K562 (cell line): Measurements from ENCODE around the gene TMEM260. TPM values are rescaled to one million over a fixed set of nuclear protein-coding genes. Genes with fewer than 3 reads are reported as not detected.

Source experiments
- ATAC-seq: fragments of 200-7000 bp; cut with Tn5 transposase; 3 replicates; pipeline ENCODE4 v1.9.1; 2020; ENCODE audit warnings: moderate library complexity
- BruUV-seq: library from RNA; stranded (reverse); fragments of 400-500 nt; replicated peaks from 2 replicates; lab custom pipeline; 2021; lab: Mats Ljungman, UMichigan
- CTCF ChIA-PET: fragments of 300-600 bp; formaldehyde crosslinking; extraction: SDS; loops from one replicate; lab custom pipeline; 2021; ENCODE audit warnings: low intra/inter-chr PET ratio; lab: Yijun Ruan, JAX
- POLR2A ChIA-PET: fragments of 300-600, 350-650 bp; sonication (Branson Sonifier 250); formaldehyde crosslinking; extraction: SDS; loops from one replicate; lab custom pipeline; 2021; ENCODE audit warnings: antibody characterized with exemption, inconsistent platforms; lab: Yijun Ruan, JAX
- DNase-seq, 4 experiments: peaks; one replicate each; pipeline versions ENCODE4 v3.0.0 to v3.0.0-alpha.2; 2011 to 2018; ENCODE audit warnings: low spot score in 3 of 4, mixed read lengths in 3 of 4; ENCODE audit errors: extremely low read depth in 1 of 4
- FAIRE-seq: peaks from 2 replicates; lab custom pipeline; 2011; peaks lifted over from hg19 to GRCh38; lab: Jason Lieb, UNC
- H2AFZ ChIP-seq: 2 replicates; pipeline ENCODE4 v1.6.0; 2011; ENCODE audit warnings: low read depth, low read length, control low read depth, inconsistent platforms
- H3K27ac ChIP-seq: fragments of 200-600 bp; 3 replicates; pipeline ENCODE4 v1.8.0; 2011; ENCODE audit warnings: low read depth, mild to moderate bottlenecking, control low read depth, inconsistent platforms, low read length, moderate library complexity, mixed read lengths; ENCODE audit errors: extremely low read depth
- H3K27me3 ChIP-seq, 2 experiments: fragments of 300-600 bp in 1 of 2; 2 replicates in 1 of 2; 3 replicates in 1 of 2; pipeline versions ENCODE4 v1.6.0 to v1.8.0; 2011; ENCODE audit warnings: inconsistent platforms in 2 of 2, low read length in 2 of 2, mild to moderate bottlenecking in 1 of 2, mixed read lengths in 1 of 2, moderate library complexity in 1 of 2; ENCODE audit not compliant: control insufficient read depth in 2 of 2, insufficient read depth in 2 of 2
- H3K36me3 ChIP-seq: fragments of 300-600 bp; 3 replicates; pipeline ENCODE4 v1.8.0; 2011; ENCODE audit warnings: mild to moderate bottlenecking, low read length, inconsistent platforms; ENCODE audit not compliant: control insufficient read depth, insufficient read depth
- H3K4me1 ChIP-seq, 2 experiments: fragments of 200-600 bp in 1 of 2; replicated peaks in 1 of 2; 2 replicates in 1 of 2; 3 replicates in 1 of 2; pipeline versions ENCODE4 v1.5.1 to v1.8.0; 2011; ENCODE audit warnings: inconsistent platforms in 2 of 2, low read length in 2 of 2, mild to moderate bottlenecking in 1 of 2, mixed read lengths in 1 of 2, moderate library complexity in 1 of 2; ENCODE audit not compliant: control insufficient read depth in 2 of 2, insufficient read depth in 2 of 2
- H3K4me2 ChIP-seq: 2 replicates; pipeline ENCODE4 v1.6.1; 2011; ENCODE audit warnings: low read length, control low read depth, inconsistent platforms, mixed read lengths; ENCODE audit not compliant: insufficient read depth
- H3K4me3 ChIP-seq: fragments of 200-600 bp; sonication (generic), shearing (Covaris generic); 2 replicates; pipeline ENCODE4 v1.5.1; 2016; ENCODE audit warnings: control low read depth, inconsistent platforms
- H3K79me2 ChIP-seq: fragments of 200-600 bp; 3 replicates; pipeline ENCODE4 v1.8.0; 2011; ENCODE audit warnings: low read length, inconsistent platforms; ENCODE audit not compliant: control insufficient read depth, insufficient read depth
- H3K9ac ChIP-seq, 2 experiments: 2 replicates each; pipeline versions ENCODE4 v1.6.0 to v1.6.1; 2011; ENCODE audit warnings: low read depth in 2 of 2, low read length in 2 of 2, control low read depth in 1 of 2, inconsistent platforms in 1 of 2, mild to moderate bottlenecking in 1 of 2, mixed read lengths in 1 of 2; ENCODE audit not compliant: insufficient read depth in 1 of 2
- H3K9me1 ChIP-seq: one replicate; pipeline ENCODE4 v1.6.0; 2011; ENCODE audit warnings: inconsistent platforms, mild to moderate bottlenecking, low read length, moderate library complexity; ENCODE audit not compliant: control insufficient read depth, insufficient read depth
- H3K9me3 ChIP-seq: replicated peaks from 2 replicates; pipeline ENCODE4 v1.5.1; 2011; ENCODE audit warnings: low read depth, low read length, inconsistent platforms; ENCODE audit not compliant: control insufficient read depth, insufficient read depth
- H4K20me1 ChIP-seq: replicated peaks from 2 replicates; pipeline ENCODE4 v1.6.1; 2011; ENCODE audit warnings: low read length, inconsistent platforms, mixed read lengths; ENCODE audit not compliant: control insufficient read depth, insufficient read depth
- CBFA2T2 ChIP-seq: fragments of 450-650 bp; conservative IDR thresholded peaks from 2 replicates; pipeline ENCODE4 v1.6.1; 2017; ENCODE audit warnings: mild to moderate bottlenecking
- CBFA2T3 ChIP-seq: fragments of 450-650 bp; IDR thresholded peaks from 2 replicates; pipeline ENCODE4 v1.6.1; 2017
- KDM1A ChIP-seq, 2 experiments: fragments of 450-650 bp; IDR thresholded peaks; 2 replicates each; pipeline ENCODE4 v1.6.1; 2016; ENCODE audit warnings: mild to moderate bottlenecking in 2 of 2
- PRDM10 ChIP-seq: fragments of 450-650 bp; IDR thresholded peaks from 2 replicates; pipeline ENCODE4 v1.6.1; 2018; ENCODE audit not compliant: partially characterized antibody
- RBM15 ChIP-seq: fragments of 200-400 bp; formaldehyde crosslinking; IDR thresholded peaks from 2 replicates; pipeline ENCODE4 v1.6.1; 2018; ENCODE audit warnings: mild to moderate bottlenecking, low read length, moderate library complexity; ENCODE audit not compliant: insufficient read depth
- RBM17 ChIP-seq: fragments of 200-400 bp; formaldehyde crosslinking; IDR thresholded peaks from 2 replicates; pipeline ENCODE4 v1.6.1; 2017; ENCODE audit warnings: low read depth, mild to moderate bottlenecking, low read length, borderline replicate concordance
- RCOR1 ChIP-seq, 2 experiments: IDR thresholded peaks; 2 replicates each; pipeline ENCODE4 v1.6.1; 2012; ENCODE audit warnings: low read depth in 2 of 2, low read length in 2 of 2, borderline replicate concordance in 1 of 2, improper control_type of control experiment in 1 of 2
- TAF7 ChIP-seq: fragments of 450-650 bp; IDR thresholded peaks from 2 replicates; pipeline ENCODE4 v1.6.1; 2016; ENCODE audit warnings: missing genetic modification characterization, missing compliant biosample characterization
- TEAD4 ChIP-seq, 2 experiments: sonication (generic) in 1 of 2; formaldehyde crosslinking in 1 of 2; IDR thresholded peaks; 2 replicates each; pipeline versions ENCODE4 v1.6.1 to v1.8.0; 2012 to 2022; ENCODE audit warnings: borderline replicate concordance in 1 of 2, inconsistent platforms in 1 of 2, low read length in 1 of 2, mild to moderate bottlenecking in 1 of 2, missing genetic modification reagents in 1 of 2
- ZNF57 ChIP-seq: fragments of 450-650 bp; formaldehyde crosslinking; IDR thresholded peaks from 2 replicates; pipeline ENCODE4 v1.4.0; 2020; ENCODE audit warnings: mild to moderate bottlenecking, moderate library complexity
- WGBS: fragments of 100-300 bp; shearing (Covaris generic); methylation state at CpG from one replicate; pipeline ENCODE4 v1.1.6; 2016; ENCODE audit warnings: low coverage, mixed read lengths; ENCODE audit not compliant: insufficient coverage; ENCODE audit errors: missing lambda C conversion rate; 5-methylcytosine and 5-hydroxymethylcytosine counted together
- in situ Hi-C: fragments of 300-500 bp; cut with MboI; formaldehyde crosslinking; loops from 4 replicates; pipeline ENCODE4 v1.15.0; 2018; ENCODE audit warnings: inconsistent platforms, mixed read lengths
- intact Hi-C: fragments of 100-400 bp; cut with micrococcal nuclease; formaldehyde crosslinking; loops from 2 replicates; pipeline ENCODE4 v1.14.2; 2022
- polyA plus RNA-seq, 8 experiments: library from polyadenylated mRNA; depleted of rRNA in 4 of 8; stranded (reverse) in 5 of 8; unstranded in 3 of 8; fragments of >200 nt; fragmentation: Nextera tagmentation in 2 of 8; fragmentation: Illumina TruSeq in 1 of 8; extraction: Ambion mirVana in 2 of 8; extraction: Trizol in 1 of 8; gene quantifications; 2 replicates each; pipeline versions ENCODE4 v1.2.1 to v1.2.3, GENCODE V29; 2011 to 2014; ENCODE audit warnings: inconsistent platforms in 1 of 8, missing spikeins in 1 of 8
- total RNA-seq, 7 experiments: library from RNA; depleted of rRNA in 6 of 7; stranded (reverse); fragments of >200 nt in 6 of 7; fragmentation: Illumina TruSeq in 2 of 7; extraction: Trizol in 2 of 7; gene quantifications; 2 replicates each; pipeline versions ENCODE4 v1.2.1 to v1.2.3, GENCODE V29; 2011 to 2021; ENCODE audit warnings: low replicate concordance in 1 of 7
- TF ChIP-seq, protein P1 (sequence below): fragments of 250-450 bp; sonication (Bioruptor Pico); IDR thresholded peaks from 2 replicates; pipeline ENCODE4 v1.8.0; 2021; ENCODE audit warnings: borderline replicate concordance, mild to moderate bottlenecking, moderate library complexity; ENCODE audit not compliant: poor library complexity, severe bottlenecking

TMEM260 gene
- total and polyA plus RNA-seq, 9 of the 15 experiments (the other 6 are each of a cell fraction or from before 2014, with no cell fraction given): 2.2 to 9.4 (median 6.0) TPM

DNA sequence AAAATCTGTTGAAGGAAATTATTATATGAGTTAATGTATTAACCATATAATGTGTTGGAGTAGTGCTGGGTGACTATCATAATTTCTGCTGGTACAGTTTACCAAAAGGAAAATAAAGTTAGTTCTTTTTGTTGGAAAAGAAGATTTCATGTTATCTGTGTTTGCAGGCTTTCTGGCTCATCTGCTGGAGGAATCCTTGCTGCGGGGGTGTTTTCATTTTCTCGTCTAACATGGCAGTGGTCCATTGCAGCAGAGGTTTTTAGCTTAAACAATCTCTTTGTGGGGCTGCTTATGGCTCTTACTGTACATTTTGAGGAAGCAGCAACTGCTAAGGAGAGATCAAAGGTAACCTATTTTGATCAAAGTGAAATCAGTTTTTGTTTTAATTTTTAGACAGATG is 24.1 kb downstream of the TMEM260 start:
- Histone ChIP-seq H3K9ac (no peak overlapping the region), H3K36me3 (peaks cover 6% of the 10 kb centered on the region; the same call in 1 of the 3 replicates), H3K27me3 (no peaks in the 10 kb centered on the region), H2AFZ (no peak overlapping the region), H3K27ac (no peak overlapping the region), H3K4me2 (no peak overlapping the region), H3K79me2 (no peaks in the 10 kb centered on the region), H3K4me3 (no peak overlapping the region), H3K4me1 (no peaks in the 10 kb centered on the region; a peak in 1 of 5 replicates), H3K9me3 (no peaks in the 10 kb centered on the region), H4K20me1 (no peaks in the 10 kb centered on the region), H3K9me1 (no peaks in the 10 kb centered on the region)
- no TSS peak for BruUV-seq
- FAIRE-seq: peak; percentile 61
- peak in 2 of 4 experiments; percentile 12 to 27 for DNase-seq
- WGBS: 11% methylated on average over 2 of the region's 2 CpGs
- peak; percentile 51; the same call in 1 of the 3 replicates for ATAC-seq
- CTCF ChIA-PET: no interaction called here
- intact Hi-C loops (no loop called here), in situ Hi-C loops (no loop called here)
- POLR2A ChIA-PET: interaction anchor here (0.6 to 1.5 kb wide), 3 partner anchors 13 to 704 kb away, joined by 3 to 5 read pairs (median 3); no protein-coding TSS in a partner anchor
- TF ChIP-seq CBFA2T2 (peak; percentile 14; the same call in 1 of the 2 replicates), CBFA2T3 (peak; percentile 62), ZNF57 (no peak), TAF7 (tag) (no peak), RBM17 (no peak), RCOR1 (IDR thresholded peaks at IDR 0.05; ENCODE audit: borderline replicate concordance in 1 of 2, low read depth in 2 of 2, low read length in 2 of 2) (peak in 1 of 2 experiments; percentile 39; a peak in 1 of 4 replicates), KDM1A (IDR thresholded peaks at IDR 0.05) (peak in 1 of 2 experiments; percentile 34; a peak in 2 of 4 replicates), PRDM10 (no peak), TEAD4 (IDR thresholded peaks at IDR 0.05; ENCODE audit: low read length) (peak; percentile 57; the same call in 1 of the 2 replicates), TEAD4 (CRISPR knock-in tag; IDR thresholded peaks at IDR 0.05; ENCODE audit: borderline replicate concordance) (no peak), RBM15 (no peak)
- TF ChIP-seq, protein P1, sequence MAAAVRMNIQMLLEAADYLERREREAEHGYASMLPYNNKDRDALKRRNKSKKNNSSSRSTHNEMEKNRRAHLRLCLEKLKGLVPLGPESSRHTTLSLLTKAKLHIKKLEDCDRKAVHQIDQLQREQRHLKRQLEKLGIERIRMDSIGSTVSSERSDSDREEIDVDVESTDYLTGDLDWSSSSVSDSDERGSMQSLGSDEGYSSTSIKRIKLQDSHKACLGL (CRISPR knock-in tag): no peak
